HUES64 (cell line): ENCODE data around the gene PGD.
A peak's percentile ranks its signal among the peaks of the same experiment; 100 is the strongest.
"Not testable (repeated sequence)": the region's sequence is repeated elsewhere in the genome, so short reads cannot be mapped to it uniquely, and the experiment has no call there.

Experiments used
- H3K27ac ChIP-seq: 2 replicates; pipeline ENCODE4 v1.7.0; 2013; ENCODE audit warnings: low read depth, low read length, inconsistent platforms
- H3K27me3 ChIP-seq: 2 replicates; pipeline ENCODE4 v1.6.1; 2013; ENCODE audit warnings: mild to moderate bottlenecking, low read length; ENCODE audit not compliant: insufficient read depth
- H3K36me3 ChIP-seq: 2 replicates; pipeline ENCODE4 v1.6.1; 2013; ENCODE audit warnings: mild to moderate bottlenecking, low read length; ENCODE audit not compliant: insufficient read depth
- H3K4me1 ChIP-seq: 2 replicates; pipeline ENCODE4 v1.6.1; 2013; ENCODE audit warnings: mild to moderate bottlenecking, low read length, moderate library complexity; ENCODE audit not compliant: insufficient read depth
- H3K4me3 ChIP-seq: 2 replicates; pipeline ENCODE4 v1.5.1; 2013; ENCODE audit warnings: mild to moderate bottlenecking, low read length, moderate library complexity
- H3K9ac ChIP-seq: 2 replicates; pipeline ENCODE4 v1.6.1; 2013; ENCODE audit warnings: mild to moderate bottlenecking, low read depth, low read length
- H3K9me3 ChIP-seq: 2 replicates; pipeline ENCODE4 v1.6.1; 2013; ENCODE audit warnings: low read depth, low read length; ENCODE audit not compliant: insufficient read depth
- WGBS: fragments of 150-250, 120-280 bp; methylation state at CpG from one replicate; pipeline ENCODE4 v1.1.7; 2013; ENCODE audit warnings: missing lambda C conversion rate; 5-methylcytosine and 5-hydroxymethylcytosine counted together

PGD gene

GRCh38 chr1:10424651-10425050 is 25.8 kb downstream of the PGD start:
- WGBS: 97% methylated on average over 7 of the region's 8 CpGs
- Histone ChIP-seq H3K4me3 (no peak overlapping the region), H3K9me3 (no peaks in the 10 kb centered on the region), H3K36me3 (peaks cover 21% of the 10 kb centered on the region), H3K27ac (no peak overlapping the region), H3K27me3 (no peaks in the 10 kb centered on the region), H3K4me1 (no peaks in the 10 kb centered on the region), H3K9ac (no peak overlapping the region)

GRCh38 chr1:10425826-10426534 is 27.1 kb downstream of the PGD start:
- H3K36me3 ChIP-seq, H3K9me3 ChIP-seq, H3K4me1 ChIP-seq, H3K27me3 ChIP-seq, H3K9ac ChIP-seq, H3K4me3 ChIP-seq, H3K27ac ChIP-seq: not testable (repeated sequence)
- WGBS: 93% methylated on average over 21 of the region's 21 CpGs

DNA sequence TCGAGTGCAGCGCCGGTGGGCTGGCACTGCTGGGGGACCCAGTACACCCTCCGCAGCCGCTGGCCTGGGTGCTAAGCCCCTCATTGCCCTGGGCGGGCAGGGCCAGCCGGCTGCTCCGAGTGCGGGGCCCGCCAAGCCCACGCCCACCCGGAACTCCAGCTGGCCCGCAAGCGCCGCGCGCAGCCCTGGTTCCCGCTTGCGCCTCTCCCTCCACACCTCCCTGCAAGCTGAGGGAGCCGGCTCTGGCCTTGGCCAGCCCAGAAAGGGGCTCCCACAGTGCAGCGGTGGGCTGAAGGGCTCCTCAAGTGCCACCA is 27.6 kb downstream of the PGD start:
- H3K27ac ChIP-seq, H3K9ac ChIP-seq, H3K9me3 ChIP-seq, H3K4me1 ChIP-seq, H3K36me3 ChIP-seq, H3K4me3 ChIP-seq, H3K27me3 ChIP-seq: not testable (repeated sequence)
- WGBS: 94% methylated on average over 21 of the region's 21 CpGs

- Histone ChIP-seq H3K36me3 (no peaks in the 10 kb centered on the region), H3K4me3 (no peak overlapping the region), H3K9me3 (no peaks in the 10 kb centered on the region), H3K27ac (no peak overlapping the region), H3K4me1 (peaks cover 3% of the 10 kb centered on the region; the same call in 1 of the 2 replicates), H3K9ac (no peak overlapping the region), H3K27me3 (no peaks in the 10 kb centered on the region)
- 84% methylated on average over 5 of the region's 5 CpGs for WGBS
Observed at GRCh38 chr1:10428984-10429383, 30.1 kb downstream of the PGD start.

GRCh38 chr1:10429868-10430215 is 31.0 kb downstream of the PGD start:
- WGBS: 47% methylated on average over 16 of the region's 16 CpGs
- Histone ChIP-seq H3K9ac (peak overlapping the region; percentile 96), H3K27ac (peak overlapping the region; percentile 98)

DNA sequence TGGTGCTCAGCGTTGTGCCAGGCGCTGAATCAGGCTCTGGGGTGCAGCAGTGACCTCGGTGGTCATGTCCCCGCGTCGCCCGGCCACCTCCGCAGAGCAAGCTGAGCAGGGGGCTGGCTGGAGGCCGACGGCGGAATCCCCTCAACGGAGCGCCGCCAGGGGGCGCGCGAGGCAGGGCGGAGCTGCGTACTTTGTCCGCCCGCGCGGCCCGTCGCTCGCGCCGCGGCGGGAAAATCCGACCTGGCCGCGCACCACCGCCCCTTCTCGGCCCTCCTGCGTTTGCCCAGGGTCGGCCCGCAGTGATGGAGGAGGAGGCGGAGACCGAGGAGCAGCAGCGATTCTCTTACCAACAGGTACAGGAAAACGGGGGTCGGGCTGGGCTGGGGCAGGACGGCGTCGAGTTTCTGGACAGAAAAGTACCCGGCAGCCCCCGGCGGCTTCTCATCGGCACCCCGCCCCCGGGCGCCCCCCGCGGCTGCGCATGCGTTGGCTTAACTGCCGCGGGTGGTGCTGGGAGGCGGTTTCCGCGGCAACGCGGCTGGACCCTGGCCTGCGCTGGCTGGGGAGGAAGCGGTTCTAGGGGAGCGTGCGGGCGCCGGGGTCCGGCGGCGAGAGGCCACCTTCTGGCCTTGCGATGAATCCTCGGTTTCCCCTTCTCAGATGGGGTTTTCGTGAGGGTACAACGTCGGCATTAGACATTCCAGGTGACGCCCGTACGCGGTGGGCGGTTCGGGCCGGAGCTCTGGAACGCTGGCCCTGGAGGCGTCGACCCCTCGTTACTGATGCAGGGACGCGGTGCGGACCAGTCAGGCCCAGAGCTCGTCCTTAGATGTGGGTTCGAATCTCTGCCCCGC is 31.6 kb downstream of the PGD start, which contains the start of gene CENPS:
CENPS (plus strand) TSS at position 218 of the 854 bp plus-strand sequence; CDS start at position 303, 85 bp downstream.
- H3K27ac ChIP-seq: peak within 1 kb of the TSS; percentile 98
- peak within 1 kb of the TSS; percentile 76 for H3K4me3 ChIP-seq
- H3K36me3 ChIP-seq: no peaks in the 10 kb centered on the region; the same call in 1 of the 2 replicates
- 1% methylated on average over 95 of the region's 95 CpGs for WGBS
- H3K9ac ChIP-seq: peak within 1 kb of the TSS; percentile 96
- H3K4me1 ChIP-seq: peaks cover 3% of the 10 kb centered on the region; the same call in 1 of the 2 replicates
- no peaks in the 10 kb centered on the region for H3K27me3 ChIP-seq
- H3K9me3 ChIP-seq: no peaks in the 10 kb centered on the region

More at GRCh38 chr1:10429868-10430215, 31.0 kb downstream of the PGD start:
- Histone ChIP-seq H3K27me3 (no peaks in the 10 kb centered on the region), H3K36me3 (no peaks in the 10 kb centered on the region), H3K9me3 (no peaks in the 10 kb centered on the region), H3K4me1 (peaks cover 3% of the 10 kb centered on the region; the same call in 1 of the 2 replicates), H3K4me3 (peak overlapping the region; percentile 76)

DNA sequence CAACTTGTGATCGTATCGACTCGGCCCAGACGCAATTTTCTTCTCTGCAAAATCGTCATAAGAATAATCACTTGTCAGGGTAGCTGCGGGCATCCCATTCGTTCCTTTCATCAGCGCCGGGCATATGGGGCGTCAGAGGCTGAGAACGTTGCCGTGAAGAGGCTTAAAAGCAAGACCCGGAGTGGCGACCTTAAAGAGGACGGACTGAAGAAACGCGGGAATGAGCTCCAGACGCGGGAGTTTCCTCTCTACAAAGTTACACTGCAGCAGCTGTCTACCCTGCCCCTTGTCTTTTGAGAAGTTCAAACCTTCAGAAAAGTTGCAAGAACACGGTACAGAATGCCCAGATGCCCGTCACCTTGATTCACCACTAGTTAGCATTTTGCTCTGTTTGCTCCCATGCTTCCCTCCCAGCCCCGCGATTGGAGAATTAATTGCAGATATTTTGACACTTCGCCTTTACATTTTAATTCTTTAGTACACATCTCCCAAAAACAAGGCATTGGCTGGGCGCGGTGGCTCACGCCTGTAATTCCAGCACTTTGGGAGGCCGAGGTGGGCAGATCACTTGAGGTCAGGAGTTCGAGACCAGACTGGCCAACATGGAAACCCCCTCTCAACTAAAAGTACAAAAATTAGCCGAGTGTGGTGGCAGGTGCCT is 32.3 kb downstream of the PGD start:
- Histone ChIP-seq H3K36me3 (no peaks in the 10 kb centered on the region; the same call in 1 of the 2 replicates), H3K9ac (peak overlapping the region; percentile 96), H3K4me1 (peaks cover 3% of the 10 kb centered on the region; the same call in 1 of the 2 replicates), H3K9me3 (no peaks in the 10 kb centered on the region), H3K4me3 (peak overlapping the region; percentile 76), H3K27me3 (no peaks in the 10 kb centered on the region), H3K27ac (peak overlapping the region; percentile 98; the same call in 1 of the 2 replicates)
- 31% methylated on average over 30 of the region's 30 CpGs for WGBS

DNA sequence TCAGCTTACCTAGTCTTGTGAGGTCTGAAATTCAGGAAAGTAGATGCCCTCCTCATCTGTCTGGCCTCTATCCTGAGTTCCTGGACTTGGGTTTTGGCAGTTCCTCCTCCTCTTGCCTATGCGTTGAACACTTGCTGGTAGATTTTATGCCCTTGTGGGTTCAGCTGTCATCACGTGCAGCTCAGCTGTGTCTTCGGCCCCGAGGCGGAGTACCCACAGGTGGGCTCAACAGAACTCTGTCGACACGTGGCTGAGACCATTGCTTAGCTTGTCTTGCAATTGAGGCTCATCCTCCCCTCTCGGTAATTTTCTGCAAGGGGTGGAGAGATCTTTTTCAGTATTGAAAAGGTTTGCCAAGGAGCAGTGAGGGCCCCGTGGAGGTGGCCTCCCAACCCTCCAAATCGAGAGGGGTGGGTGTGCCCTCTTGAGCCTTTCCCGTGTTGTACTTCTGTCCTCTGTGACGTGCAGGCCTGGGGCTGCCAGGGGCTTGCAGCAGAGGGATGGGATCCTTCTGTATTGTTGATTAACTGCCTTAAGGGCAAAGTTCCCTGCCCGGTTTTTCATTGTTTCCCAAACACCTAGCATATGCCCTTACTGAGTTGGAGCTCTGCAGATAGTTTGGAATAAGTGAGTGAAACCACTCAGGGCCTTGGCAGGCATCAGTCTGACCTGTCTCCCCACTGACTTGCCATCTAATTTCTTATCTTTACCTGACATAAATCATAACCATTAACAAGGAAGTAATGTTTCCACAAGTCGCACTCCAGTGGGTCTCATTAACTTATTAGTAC is 34.2 kb downstream of the PGD start:
- no peak overlapping the region for H3K9ac ChIP-seq
- H3K9me3 ChIP-seq: no peaks in the 10 kb centered on the region
- no peaks in the 10 kb centered on the region for H3K27me3 ChIP-seq
- no peaks in the 10 kb centered on the region; the same call in 1 of the 2 replicates for H3K36me3 ChIP-seq
- H3K4me1 ChIP-seq: peaks cover 3% of the 10 kb centered on the region; the same call in 1 of the 2 replicates
- no peak overlapping the region for H3K4me3 ChIP-seq
- WGBS: 81% methylated on average over 14 of the region's 14 CpGs
- H3K27ac ChIP-seq: no peak overlapping the region

DNA sequence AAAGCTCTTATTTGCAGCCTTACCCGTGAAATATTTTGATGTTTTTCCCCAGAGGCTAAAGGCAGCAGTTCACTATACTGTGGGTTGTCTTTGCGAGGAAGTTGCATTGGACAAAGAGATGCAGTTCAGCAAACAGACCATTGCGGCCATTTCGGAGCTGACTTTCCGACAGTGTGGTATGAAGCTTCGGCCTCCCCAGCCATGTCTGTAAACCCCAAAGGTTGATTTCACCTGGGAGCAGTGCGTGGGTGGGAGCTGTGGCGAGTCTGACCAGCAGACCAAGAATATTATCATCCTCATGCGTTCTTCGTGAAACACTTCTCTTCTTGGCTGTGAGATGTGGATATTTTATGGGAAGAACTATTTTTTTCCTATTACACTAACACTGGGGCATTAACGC is 34.9 kb downstream of the PGD start:
- Histone ChIP-seq H3K9me3 (no peaks in the 10 kb centered on the region), H3K27ac (no peak overlapping the region), H3K4me1 (peaks cover 3% of the 10 kb centered on the region; the same call in 1 of the 2 replicates), H3K4me3 (no peak overlapping the region), H3K9ac (no peak overlapping the region), H3K36me3 (no peaks in the 10 kb centered on the region; the same call in 1 of the 2 replicates), H3K27me3 (no peaks in the 10 kb centered on the region)
- WGBS: 95% methylated on average over 11 of the region's 11 CpGs

GRCh38 chr1:10434590-10434989 is 35.7 kb downstream of the PGD start:
- H3K36me3 ChIP-seq: no peaks in the 10 kb centered on the region; the same call in 1 of the 2 replicates
- H3K9me3 ChIP-seq: no peaks in the 10 kb centered on the region
- 93% methylated on average over 5 of the region's 5 CpGs for WGBS
- no peak overlapping the region for H3K9ac ChIP-seq
- no peak overlapping the region for H3K27ac ChIP-seq
- H3K4me1 ChIP-seq: peaks cover 3% of the 10 kb centered on the region; the same call in 1 of the 2 replicates
- H3K27me3 ChIP-seq: no peaks in the 10 kb centered on the region
- no peak overlapping the region for H3K4me3 ChIP-seq
